GM06990 (cell line): ENCODE results near the gene KSR1.

Experiments
- DNase-seq: peaks from one replicate; pipeline ENCODE4 v3.0.0-alpha.2; 2011; ENCODE audit not compliant: insufficient read length; ENCODE audit errors: extremely low read depth
- H3K27me3 ChIP-seq: replicated peaks from 2 replicates; pipeline ENCODE4 v1.6.0; 2011; ENCODE audit warnings: low read length; ENCODE audit not compliant: control insufficient read depth, insufficient read depth
- H3K36me3 ChIP-seq: 2 replicates; pipeline ENCODE4 v1.5.1; 2011; ENCODE audit warnings: low read length; ENCODE audit not compliant: control insufficient read depth, insufficient read depth
- H3K4me3 ChIP-seq: replicated peaks from 2 replicates; pipeline ENCODE4 v1.5.1; 2011; ENCODE audit warnings: low read depth, mild to moderate bottlenecking, control low read depth, low read length
- CTCF ChIP-seq: IDR thresholded peaks from 2 replicates; pipeline ENCODE4 v1.5.1; 2011; ENCODE audit warnings: low read length, control low read depth, mild to moderate bottlenecking, inconsistent platforms; ENCODE audit not compliant: insufficient read depth, poor library complexity, severe bottlenecking

KSR1 gene

GRCh38 chr17:27529230-27529796 lies 73.1 kb downstream of the KSR1 start:
- DNase-seq, result no peak
- no peaks in the 10 kb centered on the region for H3K36me3 ChIP-seq
- no peak overlapping the region for H3K4me3 ChIP-seq
- no peak for TF ChIP-seq CTCF
- no peaks in the 10 kb centered on the region for H3K27me3 ChIP-seq

GRCh38 chr17:27530764-27531391 lies 74.6 kb downstream of the KSR1 start:
- no peak for DNase-seq
- Histone ChIP-seq H3K27me3 (no peaks in the 10 kb centered on the region), H3K4me3 (no peak overlapping the region), H3K36me3 (no peaks in the 10 kb centered on the region)
- no peak for TF ChIP-seq CTCF

- no peak for DNase-seq
- Histone ChIP-seq H3K4me3 (no peak overlapping the region), H3K36me3 (no peaks in the 10 kb centered on the region), H3K27me3 (no peaks in the 10 kb centered on the region)
- TF ChIP-seq CTCF, result no peak
Observed at GRCh38 chr17:27531469-27531961, 75.3 kb downstream of the KSR1 start.

GRCh38 chr17:27532269-27533263 lies 76.3 kb downstream of the KSR1 start:
- Histone ChIP-seq H3K36me3 (no peaks in the 10 kb centered on the region), H3K27me3 (no peaks in the 10 kb centered on the region), H3K4me3 (no peak overlapping the region)
- no peak for TF ChIP-seq CTCF
- DNase-seq, result no peak

GRCh38 chr17:27533874-27534815 lies 77.9 kb downstream of the KSR1 start:
- no peaks in the 10 kb centered on the region for H3K27me3 ChIP-seq
- no peak for DNase-seq
- H3K36me3 ChIP-seq, result no peaks in the 10 kb centered on the region
- no peak for TF ChIP-seq CTCF
- no peak overlapping the region for H3K4me3 ChIP-seq
